Endometrial microvascular endothelial cells (primary cell): ENCODE data around the gene ADRA2A. TPM values are rescaled to one million over a fixed set of nuclear protein-coding genes. Genes with fewer than 3 reads are reported as not detected.

Source experiments
- in situ Hi-C: cut with HindIII; loops from 2 replicates; pipeline ENCODE4 v1.10.0; 2017; ENCODE audit warnings: low sequenced_read_pairs, low pct_unique_long_range_greater_than_20kb; ENCODE audit errors: inconsistent ontology term
- total RNA-seq: library from RNA; depleted of rRNA; stranded (reverse); fragments of >200 nt; gene quantifications from one replicate; pipeline ENCODE4 v1.2.3, GENCODE V29; 2015; ENCODE audit errors: inconsistent ontology term

ADRA2A gene
- total RNA-seq, 1 donor from 2014 or later: not detected

DNA sequence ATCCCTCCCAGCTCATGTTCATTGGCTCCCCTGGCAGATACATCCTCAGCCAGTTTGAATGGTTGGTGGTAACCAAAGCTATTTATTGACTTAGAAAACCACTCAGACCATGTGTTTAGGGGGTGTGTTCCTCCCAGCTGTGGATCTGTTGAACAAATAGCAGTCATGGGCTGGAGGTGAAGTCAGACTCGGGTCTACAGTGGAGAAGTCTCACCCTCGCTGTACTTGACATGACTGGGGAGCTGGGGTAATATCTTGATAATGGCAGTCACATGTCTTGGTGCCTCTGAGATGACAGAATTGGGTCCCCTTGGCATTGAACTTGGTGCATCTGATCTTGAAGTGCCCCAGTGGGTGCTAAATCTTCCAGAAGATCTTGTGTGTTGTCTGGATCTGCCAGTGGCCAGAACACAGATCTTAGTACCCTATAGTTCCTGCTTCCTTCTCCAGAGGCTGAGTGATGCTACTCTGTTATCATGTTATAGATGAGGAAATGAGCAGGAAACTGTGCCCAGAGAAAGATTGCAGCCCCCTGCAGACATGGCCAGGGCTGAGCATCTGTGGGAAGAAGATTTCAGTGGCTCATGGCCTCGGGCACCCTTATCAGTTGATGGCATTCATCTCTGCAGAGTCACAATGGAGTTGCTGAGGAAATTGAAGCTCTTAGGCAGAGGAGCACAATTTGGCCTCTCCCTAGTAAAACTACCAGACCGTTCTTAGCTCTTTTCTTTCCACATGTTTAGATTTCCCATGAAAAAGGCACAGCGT, 50.4 kb downstream of the ADRA2A start:
- in situ Hi-C loops: no loop called here

DNA sequence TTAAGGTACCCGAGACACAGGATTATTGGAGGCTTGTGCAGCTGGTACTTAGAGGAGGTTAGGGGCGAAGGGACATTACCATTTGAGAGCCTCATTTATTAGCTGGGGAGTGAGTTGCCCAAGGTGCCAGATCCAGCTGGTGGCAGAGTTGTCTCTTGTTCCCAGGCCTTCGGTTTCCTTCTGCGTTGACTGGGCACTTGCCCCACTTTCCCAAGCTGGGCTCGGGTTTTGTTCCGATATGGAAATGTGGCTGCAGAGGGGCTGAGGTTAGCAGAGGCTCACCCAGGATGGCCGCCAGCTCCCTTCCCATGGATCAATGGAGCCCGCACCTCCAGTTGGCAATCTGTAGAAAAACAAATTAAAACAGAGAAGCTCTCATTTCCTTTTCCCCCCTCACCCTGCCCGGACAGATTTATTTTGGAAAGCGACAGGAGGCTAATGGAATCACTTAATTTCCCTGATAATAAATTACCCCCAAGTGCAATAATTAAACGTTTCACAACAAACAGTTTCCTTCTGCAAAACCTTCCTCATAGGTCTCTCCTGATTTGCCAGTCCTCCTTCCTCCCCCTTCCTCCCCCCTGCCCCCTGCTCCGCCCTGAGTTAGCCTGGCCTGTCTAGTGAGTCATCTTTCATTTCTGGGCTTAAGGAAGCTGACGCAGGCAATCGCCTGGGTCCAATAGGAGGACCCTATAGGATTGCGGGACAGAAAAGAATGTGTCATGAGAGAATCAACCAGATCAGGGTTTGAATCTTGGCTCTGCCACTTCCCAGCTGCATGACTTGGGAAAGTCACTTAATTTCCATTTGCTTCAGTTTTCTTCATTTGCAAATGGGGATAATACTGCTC, 51.7 kb downstream of the ADRA2A start:
- in situ Hi-C loops: no loop called here

- in situ Hi-C loops: no loop called here
Observed at GRCh38 chr10:111129363-111129762, 52.5 kb downstream of the ADRA2A start.

- in situ Hi-C loops: no loop called here
Observed at GRCh38 chr10:111130471-111130870, 53.6 kb downstream of the ADRA2A start.

Other genes with a start within 250 kb of the ADRA2A start
- gene PDCD4, start 205.1 kb upstream of the ADRA2A start, total RNA-seq: 18.7 TPM
- gene BBIP1, start 157.8 kb upstream of the ADRA2A start, total RNA-seq: 21.4 TPM
- 38.8 TPM for gene SHOC2, start 157.4 kb upstream of the ADRA2A start, total RNA-seq